Suppressor macrophage treated with lipopolysaccharide for 4 hours (primary cell): ENCODE data around the gene TNFRSF8.

Source experiments
- DNase-seq: peaks from one replicate; pipeline ENCODE4 v3.0.0-alpha.2; 2020

The TNFRSF8 gene

GRCh38 chr1:12143631-12144155, 80.6 kb downstream of the TNFRSF8 start:
- peak; percentile 100 for DNase-seq

DNA sequence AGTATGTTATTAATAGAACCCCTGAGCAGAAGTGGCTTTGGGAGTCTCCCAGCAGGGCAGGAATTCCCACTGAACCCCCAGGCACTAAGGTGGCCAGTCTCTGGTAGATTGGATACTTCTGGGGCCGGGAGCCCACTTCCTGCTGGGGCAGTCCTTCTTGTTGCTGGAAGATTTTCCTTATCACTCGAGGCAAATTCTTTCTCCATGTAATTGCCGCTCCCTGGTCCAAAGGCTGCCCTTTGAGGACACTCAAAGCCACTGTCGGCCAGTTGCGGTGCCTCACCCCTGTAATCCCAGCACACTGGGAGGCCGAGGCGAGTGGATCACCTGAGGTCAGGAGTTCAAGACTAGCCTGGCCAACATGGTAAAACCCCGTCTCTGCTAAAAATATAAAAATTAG, 81.1 kb downstream of the TNFRSF8 start:
- no peak for DNase-seq

DNA sequence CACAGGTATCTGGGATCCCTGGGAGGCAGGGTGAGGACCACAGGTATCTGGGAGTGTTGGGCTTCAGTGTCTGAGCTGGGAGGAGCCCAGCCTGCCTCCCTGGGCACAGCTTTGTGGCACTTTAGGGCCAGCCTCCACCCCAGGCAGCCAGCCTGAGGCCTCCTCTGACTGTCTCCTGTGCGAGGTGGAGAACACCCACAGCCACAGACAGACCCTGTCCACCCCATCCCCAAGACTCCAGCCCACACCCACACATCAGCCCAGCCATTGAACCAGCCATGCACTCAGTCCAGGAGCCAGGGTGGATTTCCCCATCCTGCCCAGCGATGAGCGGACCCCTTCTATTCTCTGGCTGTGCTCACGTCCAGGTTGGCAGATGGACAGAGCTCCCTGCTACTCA, 81.9 kb downstream of the TNFRSF8 start:
- no peak for DNase-seq

- no peak for DNase-seq
Observed at GRCh38 chr1:12145616-12146342, 82.7 kb downstream of the TNFRSF8 start.

DNA sequence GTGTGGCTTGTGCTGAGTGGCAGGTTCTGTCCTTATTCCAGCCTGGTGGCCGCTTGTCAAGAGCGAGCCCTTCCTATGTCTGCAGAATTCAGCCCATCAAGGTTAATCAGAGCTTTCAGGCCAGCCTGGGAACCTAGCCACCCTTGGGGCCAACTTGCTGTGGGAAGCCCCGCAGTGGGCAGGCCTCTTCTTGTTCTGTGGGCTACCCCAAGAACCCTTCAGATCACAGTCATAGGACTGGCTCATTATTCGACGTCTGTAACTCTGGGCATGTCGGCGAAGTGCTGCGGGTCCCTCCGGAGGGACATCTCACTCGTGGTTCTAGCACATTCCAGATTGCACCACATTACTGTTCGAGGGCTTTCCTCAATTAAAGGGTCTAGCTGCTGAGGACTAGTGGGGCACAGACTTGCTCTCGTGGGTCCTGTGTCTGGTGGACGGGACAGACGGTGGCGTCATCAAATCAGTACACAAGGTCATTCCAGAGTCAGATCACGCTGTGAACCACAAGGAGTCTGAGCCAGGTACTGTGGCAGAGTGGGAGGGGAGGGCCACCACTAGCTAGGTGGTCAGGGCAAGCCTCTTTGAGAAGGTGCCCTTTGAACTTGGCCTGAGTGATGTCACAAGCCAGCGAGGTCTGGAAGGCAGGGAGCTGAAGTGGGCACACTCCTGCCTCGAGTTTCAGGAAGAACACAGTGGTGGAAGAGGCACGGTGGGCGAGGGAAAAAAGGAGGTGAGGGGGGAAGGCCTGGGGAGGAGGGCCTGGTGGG, 83.4 kb downstream of the TNFRSF8 start:
- no peak for DNase-seq

DNA sequence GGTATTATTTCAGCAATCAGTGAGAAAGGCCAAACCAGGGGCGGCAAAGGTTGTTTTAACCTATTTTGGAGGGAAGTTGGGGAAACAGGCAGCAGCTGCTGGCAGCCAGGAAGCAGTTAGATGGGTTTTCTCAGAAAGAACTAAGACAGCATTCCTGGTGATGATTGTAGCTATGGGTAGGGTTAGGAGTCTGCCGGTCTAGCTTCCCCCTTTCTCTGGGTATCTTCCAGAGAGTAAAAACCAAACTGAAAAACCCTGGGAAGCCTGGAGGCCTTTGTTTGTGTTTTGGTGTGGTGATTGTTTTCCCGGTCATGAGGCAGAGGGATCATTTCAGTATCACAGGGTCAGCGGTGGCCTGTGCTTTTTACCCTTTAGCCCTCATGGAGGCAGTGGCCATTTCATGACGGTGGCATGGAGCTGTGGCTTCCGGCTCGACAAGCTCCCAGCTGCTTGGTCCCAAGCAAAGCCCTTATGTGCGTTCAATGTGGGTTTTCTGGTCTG, 84.1 kb downstream of the TNFRSF8 start:
- peak; percentile 85 for DNase-seq

- DNase-seq, result peak; percentile 63
Observed at GRCh38 chr1:12148160-12148957, 85.3 kb downstream of the TNFRSF8 start.

- DNase-seq, result no peak
Observed at GRCh38 chr1:12148958-12149790, 86.1 kb downstream of the TNFRSF8 start.

DNA sequence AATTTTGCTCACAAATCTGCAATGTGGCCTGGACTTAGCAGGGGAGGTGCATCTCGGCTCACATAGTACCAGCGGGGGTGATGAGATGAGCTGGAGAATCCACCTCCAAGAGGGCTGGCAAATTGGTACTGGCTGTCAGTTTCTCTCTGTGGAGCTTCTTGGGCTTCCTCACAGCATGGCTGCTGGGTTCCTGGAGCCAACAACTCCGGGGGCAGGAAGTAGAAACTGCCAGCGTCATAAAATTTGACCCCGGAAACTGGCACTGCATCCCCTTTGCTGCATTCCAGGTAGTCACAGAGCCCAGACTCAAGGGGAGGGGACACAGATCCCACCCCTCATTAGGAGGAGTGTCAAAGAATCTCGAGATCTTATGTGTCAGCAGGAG, 86.7 kb downstream of the TNFRSF8 start:
- no peak for DNase-seq

GRCh38 chr1:12150456-12151200, 87.5 kb downstream of the TNFRSF8 start:
- peak; percentile 84 for DNase-seq

- DNase-seq, result no peak
Observed at GRCh38 chr1:12151465-12151864, 88.4 kb downstream of the TNFRSF8 start.

DNA sequence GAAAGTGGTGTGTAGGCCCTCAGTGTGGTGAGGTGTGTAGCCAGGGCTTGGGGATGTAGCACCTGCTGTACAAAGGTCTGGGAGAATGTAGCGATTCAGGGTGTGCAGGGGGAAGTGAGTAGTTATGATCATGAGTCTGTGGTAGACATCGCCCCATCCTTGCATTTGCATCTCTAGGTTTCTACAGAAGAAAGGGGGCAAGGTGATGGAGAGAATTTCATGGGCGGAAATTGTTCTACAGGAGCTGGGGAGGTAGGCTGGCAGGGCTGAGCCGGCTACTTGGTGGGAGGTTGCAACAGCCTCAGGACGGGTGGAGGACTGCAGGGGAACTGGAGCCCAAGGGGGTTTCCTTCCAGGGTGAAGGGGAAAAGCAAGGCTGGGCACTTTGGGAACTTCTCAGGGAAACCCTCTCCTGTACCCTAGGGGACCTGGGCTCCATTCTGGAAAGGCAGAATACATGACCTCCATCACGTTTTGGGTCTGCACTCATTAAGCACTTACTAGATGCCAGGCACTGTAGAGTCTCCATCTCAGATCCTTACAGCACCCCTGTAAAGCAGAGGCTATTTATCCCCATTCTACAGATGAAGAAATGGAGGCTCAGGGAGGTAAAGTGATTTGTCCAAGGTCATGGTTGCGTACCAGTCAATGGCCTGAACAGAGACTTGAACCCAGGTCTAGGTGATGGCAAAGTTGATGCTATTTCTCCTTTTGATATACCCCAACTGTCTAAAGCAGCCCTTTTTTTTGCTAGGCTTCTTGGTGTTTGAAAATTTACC, 89.2 kb downstream of the TNFRSF8 start:
- peak; percentile 79 for DNase-seq

- peak; percentile 98 for DNase-seq
Observed at GRCh38 chr1:12153181-12153785, 90.2 kb downstream of the TNFRSF8 start.

- no peak for DNase-seq
Observed at GRCh38 chr1:12155328-12155727, 92.2 kb downstream of the TNFRSF8 start.

GRCh38 chr1:12157366-12158231, 94.5 kb downstream of the TNFRSF8 start:
- peak; percentile 97 for DNase-seq

DNA sequence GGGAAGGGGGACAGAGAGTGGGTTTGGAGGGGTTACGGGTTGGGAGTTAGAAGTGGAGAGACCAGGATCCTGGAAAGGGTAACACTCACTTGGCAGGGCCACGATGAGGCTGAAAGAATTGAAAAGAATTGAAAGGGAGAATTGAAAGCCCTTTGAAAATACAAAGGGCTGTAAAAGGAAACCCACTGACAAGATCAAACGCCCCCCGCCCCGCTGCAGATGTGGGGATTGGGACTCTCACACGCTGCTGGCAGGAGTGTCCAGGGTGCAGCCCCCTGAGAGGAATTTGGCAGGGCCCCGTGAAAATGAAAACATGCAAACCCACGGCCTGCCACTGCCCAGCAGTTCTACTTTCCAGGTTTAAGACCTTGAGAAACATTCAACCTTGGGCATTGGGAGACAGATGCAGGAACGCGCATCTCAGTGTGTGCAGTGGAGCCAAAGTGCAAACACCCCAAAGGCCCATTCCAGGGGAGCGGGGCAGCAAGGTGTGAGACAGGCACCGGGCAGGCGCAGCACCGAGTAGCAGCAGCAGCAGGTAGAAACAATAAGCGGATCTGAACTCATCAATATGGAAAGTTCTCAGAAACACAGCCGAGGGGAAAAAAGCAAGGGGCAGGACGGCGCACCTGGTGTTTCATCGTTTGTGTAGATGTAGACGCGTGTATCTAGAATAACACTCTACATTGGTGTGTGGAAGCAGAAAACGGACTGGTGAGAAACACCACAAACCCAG, 95.4 kb downstream of the TNFRSF8 start:
- no peak for DNase-seq

DNA sequence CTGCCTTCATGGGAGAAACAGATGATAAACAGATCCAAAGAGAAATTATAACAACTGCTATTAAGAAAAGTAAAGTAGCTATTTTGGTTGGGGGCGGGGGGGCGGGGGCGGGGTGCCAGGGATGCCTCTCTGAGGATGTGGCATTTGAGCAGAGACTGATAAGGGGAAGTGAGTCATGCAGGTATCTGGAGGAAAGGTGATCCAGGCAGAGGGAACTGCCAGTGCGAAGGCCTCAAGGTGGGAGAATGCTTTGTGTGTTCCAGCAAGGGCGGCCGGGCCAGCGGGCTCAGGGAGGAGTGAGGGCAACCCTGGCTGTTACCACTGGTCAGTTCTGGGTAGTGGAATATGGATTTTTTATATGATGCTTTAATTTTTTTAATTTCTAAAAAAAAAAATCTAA, 96.7 kb downstream of the TNFRSF8 start:
- DNase-seq, result no peak

DNA sequence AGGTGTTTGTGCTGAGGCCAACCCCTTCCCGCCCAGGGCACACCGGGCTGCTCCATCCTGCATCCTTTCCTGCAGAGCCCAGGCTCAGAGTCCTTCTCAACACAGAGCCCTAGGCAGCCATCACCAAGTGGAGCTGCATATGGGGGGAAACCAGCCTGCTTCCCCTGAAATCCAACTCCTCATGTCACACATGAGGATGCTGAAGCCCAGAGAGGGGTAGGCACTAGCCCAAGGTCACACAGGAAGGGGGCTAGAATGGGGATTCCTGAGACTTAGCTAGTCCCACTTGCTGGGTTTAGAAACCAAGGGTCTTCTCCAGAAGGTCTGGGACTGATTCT, 98.2 kb downstream of the TNFRSF8 start:
- no peak for DNase-seq
